Measurements from ENCODE around the gene ARHGEF37.

DNA sequence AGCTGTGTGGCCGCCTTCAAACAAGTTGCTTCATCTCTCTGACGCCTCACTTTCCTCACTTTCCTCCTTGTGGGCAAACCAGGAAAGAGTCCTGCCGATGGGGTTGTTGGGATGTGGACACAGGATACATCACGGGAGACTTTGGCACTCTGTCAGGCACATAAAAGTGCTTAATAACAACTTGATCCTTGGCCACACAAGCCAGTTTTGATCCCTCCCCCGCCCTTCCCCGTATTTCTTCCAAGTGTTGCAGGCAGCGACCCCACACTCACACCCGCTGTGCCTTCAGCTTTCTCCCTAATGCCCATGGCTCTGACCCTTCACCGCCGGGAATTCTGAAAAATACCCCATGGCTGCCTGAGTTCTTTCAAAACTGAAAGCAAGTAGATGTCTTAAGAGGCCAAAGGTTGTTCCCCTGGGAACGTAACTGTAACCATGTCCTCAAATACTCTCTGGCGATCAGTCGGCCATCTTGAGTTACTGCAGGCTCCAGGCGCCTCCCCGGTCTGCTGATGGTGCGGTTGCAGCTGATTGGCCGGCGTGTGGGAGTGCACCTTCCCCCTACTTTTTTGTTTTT lies 59.8 kb downstream of the ARHGEF37 start:
- TF ChIP-seq, protein P1, sequence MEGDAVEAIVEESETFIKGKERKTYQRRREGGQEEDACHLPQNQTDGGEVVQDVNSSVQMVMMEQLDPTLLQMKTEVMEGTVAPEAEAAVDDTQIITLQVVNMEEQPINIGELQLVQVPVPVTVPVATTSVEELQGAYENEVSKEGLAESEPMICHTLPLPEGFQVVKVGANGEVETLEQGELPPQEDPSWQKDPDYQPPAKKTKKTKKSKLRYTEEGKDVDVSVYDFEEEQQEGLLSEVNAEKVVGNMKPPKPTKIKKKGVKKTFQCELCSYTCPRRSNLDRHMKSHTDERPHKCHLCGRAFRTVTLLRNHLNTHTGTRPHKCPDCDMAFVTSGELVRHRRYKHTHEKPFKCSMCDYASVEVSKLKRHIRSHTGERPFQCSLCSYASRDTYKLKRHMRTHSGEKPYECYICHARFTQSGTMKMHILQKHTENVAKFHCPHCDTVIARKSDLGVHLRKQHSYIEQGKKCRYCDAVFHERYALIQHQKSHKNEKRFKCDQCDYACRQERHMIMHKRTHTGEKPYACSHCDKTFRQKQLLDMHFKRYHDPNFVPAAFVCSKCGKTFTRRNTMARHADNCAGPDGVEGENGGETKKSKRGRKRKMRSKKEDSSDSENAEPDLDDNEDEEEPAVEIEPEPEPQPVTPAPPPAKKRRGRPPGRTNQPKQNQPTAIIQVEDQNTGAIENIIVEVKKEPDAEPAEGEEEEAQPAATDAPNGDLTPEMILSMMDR (IDR thresholded peaks at IDR 0.05; ENCODE audit: low read depth, low read length), result no peak
- TF ChIP-seq EZH2phosphoT487 (IDR thresholded peaks at IDR 0.05; ENCODE audit: low read depth), result no peak
